ENCODE data around the gene RASA3. TPM values are rescaled to one million over a fixed set of nuclear protein-coding genes. Genes with fewer than 3 reads are reported as not detected.
"Not testable (repeated sequence)": the region's sequence is repeated elsewhere in the genome, so short reads cannot be mapped to it uniquely, and the experiment has no call there.

Gene RASA3
- 2.9 and 6.0 TPM in 2 replicates for total RNA-seq (ENCODE audit: low replicate concordance)

GRCh38 chr13:114132419-114133121, at the start of gene RASA3:
TSS of gene RASA3 (minus strand) at chr13:114132623. CDS start at chr13:114132489, 134 bp downstream.
- H3K4me1 Mint-ChIP-seq, result peaks cover 58% of the 10 kb centered on the region
- Histone ChIP-seq H3K27ac (no peak within 1 kb of the TSS), H3K4me1 (peaks cover 37% of the 10 kb centered on the region), H3K36me3 (no peaks in the 10 kb centered on the region), H3K9me3 (ENCODE audit: low read depth) (no peaks in the 10 kb centered on the region), H3K4me3 (peak within 1 kb of the TSS; percentile 77), H2AFZ (replicated peaks) (peak within 1 kb of the TSS; percentile 91), H3K9ac (no peak within 1 kb of the TSS), H3K4me2 (peak within 1 kb of the TSS; percentile 97), H3K27me3 (peaks cover 44% of the 10 kb centered on the region), H3F3A (ENCODE audit: low read depth) (peaks cover 25% of the 10 kb centered on the region), H3K79me2 (ENCODE audit: low read depth) (no peaks in the 10 kb centered on the region), H4K20me1 (ENCODE audit: low read depth) (peaks cover 27% of the 10 kb centered on the region)
- peak within 1 kb of the TSS; percentile 84 for H3K27ac Mint-ChIP-seq
- peak within 1 kb of the TSS; percentile 98 for H3K4me3 Mint-ChIP-seq
- TF ChIP-seq CTCF (IDR thresholded peaks at IDR 0.05), result no peak
- no peak for TF ChIP-seq EZH2 (IDR thresholded peaks at IDR 0.05)
- peaks cover 2% of the 10 kb centered on the region for H3K36me3 Mint-ChIP-seq
- H3K9me3 Mint-ChIP-seq, result no peaks in the 10 kb centered on the region
- peak; percentile 95 for DNase-seq (ENCODE audit: low spot score)
- peaks cover 12% of the 10 kb centered on the region for H3K27me3 Mint-ChIP-seq (ENCODE audit: insufficient read depth, low read depth)

- Mint-ChIP-seq H3K4me3 (no peak within 1 kb of the TSS), H3K9me3 (peaks cover 3% of the 10 kb centered on the region), H3K36me3 (no peaks in the 10 kb centered on the region), H3K4me1 (peaks cover 17% of the 10 kb centered on the region), H3K27me3 (ENCODE audit: insufficient read depth, low read depth) (peaks cover 9% of the 10 kb centered on the region), H3K27ac (peak within 1 kb of the TSS; percentile 28)
- H3K4me2 ChIP-seq, result peak within 1 kb of the TSS; percentile 17
- no peaks in the 10 kb centered on the region for H3K36me3 ChIP-seq
- H3K27ac ChIP-seq, result no peak within 1 kb of the TSS
- no peaks in the 10 kb centered on the region for H4K20me1 ChIP-seq (ENCODE audit: low read depth)
- peak; percentile 29 for DNase-seq (ENCODE audit: low spot score)
- TF ChIP-seq EZH2phosphoT487 (IDR thresholded peaks at IDR 0.05) (no peak), EZH2 (IDR thresholded peaks at IDR 0.05) (no peak)
- H3K9me3 ChIP-seq (ENCODE audit: low read depth), result no peaks in the 10 kb centered on the region
- peak within 1 kb of the TSS; percentile 94 for H2AFZ ChIP-seq (replicated peaks)
- no peaks in the 10 kb centered on the region for H3K27me3 ChIP-seq
- no peaks in the 10 kb centered on the region for H3K79me2 ChIP-seq (ENCODE audit: low read depth)
- no peaks in the 10 kb centered on the region for H3F3A ChIP-seq (ENCODE audit: low read depth)
- H3K9ac ChIP-seq, result no peak within 1 kb of the TSS
- H3K4me3 ChIP-seq, result no peak within 1 kb of the TSS
- peaks cover 5% of the 10 kb centered on the region for H3K4me1 ChIP-seq
Measured at GRCh38 chr13:114179087-114179658, 46.8 kb upstream of the RASA3 start, which contains the start of gene CFAP97D2. TSS of gene CFAP97D2 (plus strand) at chr13:114179257. CDS start at chr13:114179331, 74 bp downstream.

- H3K79me2 ChIP-seq (ENCODE audit: low read depth), result no peaks in the 10 kb centered on the region
- no peak overlapping the region for H2AFZ ChIP-seq (replicated peaks)
- no peaks in the 10 kb centered on the region for H4K20me1 ChIP-seq (ENCODE audit: low read depth)
- no peak overlapping the region for H3K27ac ChIP-seq
- Mint-ChIP-seq H3K27me3 (ENCODE audit: insufficient read depth, low read depth) (peaks cover 6% of the 10 kb centered on the region), H3K4me3 (no peak overlapping the region), H3K9me3 (peaks cover 9% of the 10 kb centered on the region), H3K36me3 (no peaks in the 10 kb centered on the region), H3K4me1 (peaks cover 14% of the 10 kb centered on the region), H3K27ac (no peak overlapping the region)
- TF ChIP-seq EZH2 (IDR thresholded peaks at IDR 0.05), result no peak
- no peak for TF ChIP-seq EZH2phosphoT487 (IDR thresholded peaks at IDR 0.05)
- TF ChIP-seq CTCF (IDR thresholded peaks at IDR 0.05), result no peak
- H3K4me2 ChIP-seq, result no peak overlapping the region
- no peak overlapping the region for H3K9ac ChIP-seq
- peaks cover 5% of the 10 kb centered on the region for H3K9me3 ChIP-seq (ENCODE audit: low read depth)
- H3K36me3 ChIP-seq, result no peaks in the 10 kb centered on the region
- no peak overlapping the region for H3K4me3 ChIP-seq
- H3F3A ChIP-seq (ENCODE audit: low read depth), result no peaks in the 10 kb centered on the region
- no peak for DNase-seq (ENCODE audit: low spot score)
- no peaks in the 10 kb centered on the region for H3K27me3 ChIP-seq
- peaks cover 5% of the 10 kb centered on the region for H3K4me1 ChIP-seq
Measured at GRCh38 chr13:114177245-114178010, 45.0 kb upstream of the RASA3 start.

GRCh38 chr13:114176359-114176902, 44.0 kb upstream of the RASA3 start:
- DNase-seq (ENCODE audit: low spot score); H3K4me3 ChIP-seq; H3K4me3 Mint-ChIP-seq; H3K36me3 Mint-ChIP-seq; H3K79me2 ChIP-seq (ENCODE audit: low read depth); H3K4me2 ChIP-seq; H3K9ac ChIP-seq; H3K36me3 ChIP-seq; H3K27me3 Mint-ChIP-seq (ENCODE audit: insufficient read depth, low read depth); H3K4me1 ChIP-seq; H2AFZ ChIP-seq (replicated peaks); H3K9me3 Mint-ChIP-seq; H3K27me3 ChIP-seq; H4K20me1 ChIP-seq (ENCODE audit: low read depth); H3F3A ChIP-seq (ENCODE audit: low read depth); H3K9me3 ChIP-seq (ENCODE audit: low read depth); H3K27ac Mint-ChIP-seq; H3K27ac ChIP-seq: not testable (repeated sequence)
- peaks cover 14% of the 10 kb centered on the region for H3K4me1 Mint-ChIP-seq

Measured in neural progenitor cell (in vitro differentiated cells).